K562 (cell line): ENCODE data around the gene NACA2.

Experiments
- HNRNPUL1 ChIP-seq: fragments of 200-400 bp; formaldehyde crosslinking; IDR thresholded peaks from 2 replicates; pipeline ENCODE4 v1.6.1; 2017; ENCODE audit warnings: low read length
- KAT7 ChIP-seq: sonication (generic); formaldehyde crosslinking; IDR thresholded peaks from 2 replicates; pipeline ENCODE4 v1.8.0; 2022; ENCODE audit warnings: missing genetic modification reagents, mild to moderate bottlenecking, borderline replicate concordance
- MAFK ChIP-seq: IDR thresholded peaks from 2 replicates; pipeline ENCODE4 v1.6.1; 2011; ENCODE audit warnings: low read length, improper control_type of control experiment
- MEIS2 ChIP-seq: fragments of 450-650 bp; IDR thresholded peaks from 2 replicates; pipeline ENCODE4 v1.6.1; 2014; ENCODE audit warnings: mild to moderate bottlenecking; ENCODE audit not compliant: partially characterized antibody
- MYBL2 ChIP-seq, 2 experiments: fragments of 450-650 bp in 1 of 2; sonication (generic) in 1 of 2; formaldehyde crosslinking in 1 of 2; IDR thresholded peaks; 2 replicates each; pipeline versions ENCODE4 v1.6.1 to v1.8.1; 2017 to 2022; ENCODE audit warnings: borderline replicate concordance in 1 of 2, inconsistent platforms in 1 of 2, low read depth in 1 of 2, mild to moderate bottlenecking in 1 of 2, missing genetic modification reagents in 1 of 2, moderate library complexity in 1 of 2
- POLR2A ChIP-seq: fragments of 450-650 bp; conservative IDR thresholded peaks from 2 replicates; pipeline ENCODE4 v1.6.1; 2016
- POLR2AphosphoS5 ChIP-seq: IDR thresholded peaks from 2 replicates; pipeline ENCODE4 v1.6.1; 2011; ENCODE audit warnings: mild to moderate bottlenecking, low read depth, low read length, moderate library complexity; ENCODE audit not compliant: control insufficient read depth, insufficient read depth
- YY1 ChIP-seq, 3 experiments: IDR thresholded peaks; 2 replicates each; pipeline ENCODE4 v1.6.1; 2011; ENCODE audit warnings: low read length in 2 of 3, mild to moderate bottlenecking in 2 of 3, moderate library complexity in 2 of 3, borderline replicate concordance in 1 of 3, control low read depth in 1 of 3, low read depth in 1 of 3; ENCODE audit not compliant: insufficient read depth in 3 of 3, insufficient replicate concordance in 2 of 3, control insufficient read depth in 1 of 3, insufficient read length in 1 of 3; ENCODE audit errors: extremely low read depth in 1 of 3
- ZNF431 ChIP-seq: sonication (generic); formaldehyde crosslinking; IDR thresholded peaks from 2 replicates; pipeline ENCODE4 v1.8.0; 2022; ENCODE audit warnings: mild to moderate bottlenecking, missing genetic modification reagents
- TF ChIP-seq, protein P1 (sequence below): sonication (generic); formaldehyde crosslinking; IDR thresholded peaks from 2 replicates; pipeline ENCODE4 v1.5.0; 2020; ENCODE audit warnings: missing genetic modification reagents
- TF ChIP-seq, protein P2 (sequence below): sonication (generic); formaldehyde crosslinking; IDR thresholded peaks from 2 replicates; pipeline ENCODE4 v1.9.0; 2022; ENCODE audit warnings: mild to moderate bottlenecking, missing genetic modification reagents
- TF ChIP-seq, protein P3 (sequence below), 2 experiments: fragments of 450-650 bp; formaldehyde crosslinking in 1 of 2; IDR thresholded peaks; 2 replicates each; pipeline versions ENCODE4 v1.4.0 to v1.6.1; 2014 to 2020; ENCODE audit warnings: mild to moderate bottlenecking in 2 of 2, borderline replicate concordance in 1 of 2, low read depth in 1 of 2
- TF ChIP-seq, protein P4 (sequence below): sonication (generic); formaldehyde crosslinking; IDR thresholded peaks from 2 replicates; pipeline ENCODE4 v1.8.0; 2022; ENCODE audit warnings: mild to moderate bottlenecking, low read depth, missing genetic modification reagents

- TF ChIP-seq, protein P1, sequence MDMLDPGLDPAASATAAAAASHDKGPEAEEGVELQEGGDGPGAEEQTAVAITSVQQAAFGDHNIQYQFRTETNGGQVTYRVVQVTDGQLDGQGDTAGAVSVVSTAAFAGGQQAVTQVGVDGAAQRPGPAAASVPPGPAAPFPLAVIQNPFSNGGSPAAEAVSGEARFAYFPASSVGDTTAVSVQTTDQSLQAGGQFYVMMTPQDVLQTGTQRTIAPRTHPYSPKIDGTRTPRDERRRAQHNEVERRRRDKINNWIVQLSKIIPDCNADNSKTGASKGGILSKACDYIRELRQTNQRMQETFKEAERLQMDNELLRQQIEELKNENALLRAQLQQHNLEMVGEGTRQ (CRISPR knock-in tag) = no peak
- TF ChIP-seq ZNF431 (CRISPR knock-in tag) = no peak
- TF ChIP-seq YY1 (IDR thresholded peaks at IDR 0.05; ENCODE audit: borderline replicate concordance in 1 of 3, control insufficient read depth in 1 of 3, extremely low read depth in 1 of 3, insufficient read depth in 3 of 3, insufficient read length in 1 of 3, insufficient replicate concordance in 2 of 3, low read depth in 1 of 3, low read length in 2 of 3) = no peak
- no peak for TF ChIP-seq POLR2A
- TF ChIP-seq MAFK = no peak
- no peak for TF ChIP-seq MEIS2
- TF ChIP-seq HNRNPUL1 = no peak
- TF ChIP-seq, protein P2, sequence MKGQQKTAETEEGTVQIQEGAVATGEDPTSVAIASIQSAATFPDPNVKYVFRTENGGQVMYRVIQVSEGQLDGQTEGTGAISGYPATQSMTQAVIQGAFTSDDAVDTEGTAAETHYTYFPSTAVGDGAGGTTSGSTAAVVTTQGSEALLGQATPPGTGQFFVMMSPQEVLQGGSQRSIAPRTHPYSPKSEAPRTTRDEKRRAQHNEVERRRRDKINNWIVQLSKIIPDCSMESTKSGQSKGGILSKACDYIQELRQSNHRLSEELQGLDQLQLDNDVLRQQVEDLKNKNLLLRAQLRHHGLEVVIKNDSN (CRISPR knock-in tag) = no peak
- TF ChIP-seq, protein P3, sequence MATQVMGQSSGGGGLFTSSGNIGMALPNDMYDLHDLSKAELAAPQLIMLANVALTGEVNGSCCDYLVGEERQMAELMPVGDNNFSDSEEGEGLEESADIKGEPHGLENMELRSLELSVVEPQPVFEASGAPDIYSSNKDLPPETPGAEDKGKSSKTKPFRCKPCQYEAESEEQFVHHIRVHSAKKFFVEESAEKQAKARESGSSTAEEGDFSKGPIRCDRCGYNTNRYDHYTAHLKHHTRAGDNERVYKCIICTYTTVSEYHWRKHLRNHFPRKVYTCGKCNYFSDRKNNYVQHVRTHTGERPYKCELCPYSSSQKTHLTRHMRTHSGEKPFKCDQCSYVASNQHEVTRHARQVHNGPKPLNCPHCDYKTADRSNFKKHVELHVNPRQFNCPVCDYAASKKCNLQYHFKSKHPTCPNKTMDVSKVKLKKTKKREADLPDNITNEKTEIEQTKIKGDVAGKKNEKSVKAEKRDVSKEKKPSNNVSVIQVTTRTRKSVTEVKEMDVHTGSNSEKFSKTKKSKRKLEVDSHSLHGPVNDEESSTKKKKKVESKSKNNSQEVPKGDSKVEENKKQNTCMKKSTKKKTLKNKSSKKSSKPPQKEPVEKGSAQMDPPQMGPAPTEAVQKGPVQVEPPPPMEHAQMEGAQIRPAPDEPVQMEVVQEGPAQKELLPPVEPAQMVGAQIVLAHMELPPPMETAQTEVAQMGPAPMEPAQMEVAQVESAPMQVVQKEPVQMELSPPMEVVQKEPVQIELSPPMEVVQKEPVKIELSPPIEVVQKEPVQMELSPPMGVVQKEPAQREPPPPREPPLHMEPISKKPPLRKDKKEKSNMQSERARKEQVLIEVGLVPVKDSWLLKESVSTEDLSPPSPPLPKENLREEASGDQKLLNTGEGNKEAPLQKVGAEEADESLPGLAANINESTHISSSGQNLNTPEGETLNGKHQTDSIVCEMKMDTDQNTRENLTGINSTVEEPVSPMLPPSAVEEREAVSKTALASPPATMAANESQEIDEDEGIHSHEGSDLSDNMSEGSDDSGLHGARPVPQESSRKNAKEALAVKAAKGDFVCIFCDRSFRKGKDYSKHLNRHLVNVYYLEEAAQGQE (IDR thresholded peaks at IDR 0.05; ENCODE audit: borderline replicate concordance) = no peak
- TF ChIP-seq, protein P3 (CRISPR knock-in tag; IDR thresholded peaks at IDR 0.05; ENCODE audit: low read depth) = no peak
- TF ChIP-seq MYBL2 (IDR thresholded peaks at IDR 0.05; ENCODE audit: low read depth) = no peak
- no peak for TF ChIP-seq MYBL2 (CRISPR knock-in tag; IDR thresholded peaks at IDR 0.05; ENCODE audit: borderline replicate concordance)
- TF ChIP-seq KAT7 (CRISPR knock-in tag) = no peak
- TF ChIP-seq, protein P4, sequence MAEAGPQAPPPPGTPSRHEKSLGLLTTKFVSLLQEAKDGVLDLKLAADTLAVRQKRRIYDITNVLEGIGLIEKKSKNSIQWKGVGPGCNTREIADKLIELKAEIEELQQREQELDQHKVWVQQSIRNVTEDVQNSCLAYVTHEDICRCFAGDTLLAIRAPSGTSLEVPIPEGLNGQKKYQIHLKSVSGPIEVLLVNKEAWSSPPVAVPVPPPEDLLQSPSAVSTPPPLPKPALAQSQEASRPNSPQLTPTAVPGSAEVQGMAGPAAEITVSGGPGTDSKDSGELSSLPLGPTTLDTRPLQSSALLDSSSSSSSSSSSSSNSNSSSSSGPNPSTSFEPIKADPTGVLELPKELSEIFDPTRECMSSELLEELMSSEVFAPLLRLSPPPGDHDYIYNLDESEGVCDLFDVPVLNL = no peak
- TF ChIP-seq POLR2AphosphoS5 = no peak
Measured at GRCh38 chr17:61575983-61576382, 15.0 kb downstream of the NACA2 start.
